T1000 (cell line): Measurements from ENCODE around the gene VTN.

Experiments used
- DNase-seq: peaks from one replicate; lab custom pipeline; 2025; ENCODE audit warnings: mixed read lengths; lab: John Stamatoyannopoulos, UW

VTN gene

GRCh38 chr17:28395968-28396367, 25.9 kb upstream of the VTN start:
- no peak for DNase-seq

DNA sequence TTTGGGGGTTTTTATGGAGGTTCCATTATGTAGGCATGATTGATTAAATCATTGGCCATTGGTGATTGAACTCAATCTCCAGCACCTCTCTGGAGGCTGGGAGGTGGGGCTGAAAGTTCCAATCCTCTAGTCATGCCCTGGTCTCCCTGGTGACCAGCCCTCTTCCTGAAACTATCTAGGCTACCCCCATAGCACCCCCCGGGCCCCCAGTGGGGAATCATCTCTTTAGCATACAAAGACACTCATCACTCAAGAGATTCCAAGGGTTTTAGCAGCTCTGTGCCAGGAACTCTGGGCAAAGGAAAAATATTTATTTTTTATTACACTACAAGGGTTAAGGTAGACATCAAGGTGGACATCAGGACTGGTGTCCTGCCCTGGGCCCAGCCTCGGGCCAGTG, 25.3 kb upstream of the VTN start:
- no peak for DNase-seq

GRCh38 chr17:28394337-28395116, 24.4 kb upstream of the VTN start:
- no peak for DNase-seq

DNA sequence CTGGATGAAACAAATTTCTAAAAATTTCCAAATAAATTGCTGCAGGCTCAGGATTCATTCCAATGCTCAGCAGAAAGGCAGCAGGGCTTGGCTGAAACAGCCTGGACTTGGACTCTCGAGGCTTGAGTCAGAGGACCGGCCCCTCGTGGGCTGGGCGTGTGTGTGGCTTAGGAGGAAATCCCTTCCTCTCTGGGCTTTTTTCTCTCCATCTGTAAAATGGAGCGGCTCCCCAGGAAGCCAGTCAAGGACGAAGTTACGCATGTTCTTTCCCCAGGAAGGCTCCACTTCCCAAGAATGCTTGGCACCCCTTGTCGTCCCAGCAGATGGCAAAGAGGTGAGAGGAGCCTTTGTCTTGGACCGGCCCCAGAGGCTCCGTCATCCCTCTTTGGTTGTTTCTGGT, 22.4 kb upstream of the VTN start:
- DNase-seq, result no peak

DNA sequence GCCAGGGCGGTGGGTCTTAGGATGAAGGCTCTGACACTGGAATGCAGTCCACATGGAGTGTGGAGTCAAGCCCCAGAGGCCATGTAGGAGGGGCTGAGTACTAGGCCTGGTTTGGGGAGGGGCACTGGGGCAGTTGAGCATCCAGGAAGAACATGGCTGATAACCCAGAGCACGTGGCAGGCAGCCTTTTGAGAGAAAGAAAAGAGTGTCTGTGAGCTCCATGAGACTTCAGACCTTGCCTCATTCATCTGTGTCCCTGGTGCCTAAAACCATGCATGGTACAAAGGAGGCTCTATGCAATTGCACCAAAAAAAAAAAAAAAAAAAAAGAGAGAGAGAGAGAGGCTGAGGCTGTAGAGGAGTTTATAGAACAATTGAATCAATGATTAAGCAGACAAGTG, 21.3 kb upstream of the VTN start:
- DNase-seq, result no peak

- no peak for DNase-seq
Measured at GRCh38 chr17:28390984-28391383, 20.9 kb upstream of the VTN start.

GRCh38 chr17:28390563-28390962, 20.5 kb upstream of the VTN start:
- no peak for DNase-seq

GRCh38 chr17:28390141-28390540, 20.0 kb upstream of the VTN start:
- DNase-seq, result no peak

- DNase-seq, result no peak
Measured at GRCh38 chr17:28388106-28388505, 18.0 kb upstream of the VTN start.

DNA sequence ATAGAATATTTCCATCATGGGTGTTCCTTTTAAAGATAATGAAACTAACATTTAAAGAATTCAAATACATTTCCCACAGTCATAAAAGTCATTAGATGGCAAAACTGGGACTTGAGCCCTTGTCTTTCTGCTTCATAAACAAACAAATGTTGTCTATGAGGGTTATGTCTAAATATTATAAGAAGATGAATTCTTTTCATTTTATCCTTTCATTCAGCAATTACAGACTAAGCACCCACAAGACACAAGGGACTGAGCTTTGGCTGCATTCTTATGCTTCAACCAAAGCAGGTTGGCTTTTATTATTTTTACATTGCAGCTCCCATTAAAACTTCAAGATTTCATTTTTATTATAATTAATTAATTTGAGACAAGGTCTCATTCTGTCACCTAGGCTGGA, 16.3 kb upstream of the VTN start:
- no peak for DNase-seq

GRCh38 chr17:28385406-28385805, 15.3 kb upstream of the VTN start:
- DNase-seq, result no peak

- DNase-seq, result no peak
Measured at GRCh38 chr17:28385037-28385400, 14.9 kb upstream of the VTN start.

DNA sequence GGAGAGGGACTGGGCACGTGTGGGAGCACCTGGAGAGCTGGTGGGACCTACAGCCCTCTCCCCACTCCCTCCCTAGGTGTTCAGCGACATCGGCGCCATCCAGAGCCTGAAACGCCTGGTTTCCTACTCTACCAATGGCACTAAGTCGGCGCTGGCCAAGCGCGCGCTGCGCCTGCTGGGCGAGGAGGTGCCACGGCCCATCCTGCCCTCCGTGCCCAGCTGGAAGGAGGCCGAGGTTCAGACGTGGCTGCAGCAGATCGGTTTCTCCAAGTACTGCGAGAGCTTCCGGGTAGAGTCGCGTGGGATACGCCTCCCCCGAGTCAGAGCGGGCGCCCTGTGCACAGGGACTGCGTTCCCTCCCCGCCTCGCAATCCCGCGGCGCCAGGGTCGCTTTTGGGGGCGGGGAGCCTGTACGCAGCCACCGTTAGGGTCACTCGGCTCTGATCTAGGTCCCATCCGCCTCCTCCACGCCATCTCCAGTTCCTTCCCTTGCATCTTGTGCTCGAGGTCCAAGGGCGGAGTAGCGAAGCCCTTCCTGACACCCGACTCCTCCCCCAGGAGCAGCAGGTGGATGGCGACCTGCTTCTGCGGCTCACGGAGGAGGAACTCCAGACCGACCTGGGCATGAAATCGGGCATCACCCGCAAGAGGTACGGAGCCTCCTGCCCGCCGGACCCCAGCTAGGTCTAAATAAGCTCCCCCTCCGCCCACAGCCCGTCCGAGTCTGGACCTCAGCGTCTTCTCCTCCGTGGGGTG, 14.4 kb upstream of the VTN start:
- no peak for DNase-seq

GRCh38 chr17:28381141-28381825, 11.2 kb upstream of the VTN start:
- DNase-seq, result no peak

- peak; percentile 73 for DNase-seq
Measured at GRCh38 chr17:28379814-28380801, 10.0 kb upstream of the VTN start.

GRCh38 chr17:28372945-28373274, 2.8 kb upstream of the VTN start:
- DNase-seq, result no peak

GRCh38 chr17:28372203-28372944, 2.3 kb upstream of the VTN start:
- peak; percentile 23 for DNase-seq

- DNase-seq, result peak; percentile 86
Measured at GRCh38 chr17:28371245-28372202, 1.4 kb upstream of the VTN start, which contains the start of gene SARM1. TSS of gene SARM1 (plus strand) at chr17:28371694. CDS start at chr17:28372033, 339 bp downstream.

GRCh38 chr17:28370744-28371103, 617 bp upstream of the VTN start:
- no peak for DNase-seq

DNA sequence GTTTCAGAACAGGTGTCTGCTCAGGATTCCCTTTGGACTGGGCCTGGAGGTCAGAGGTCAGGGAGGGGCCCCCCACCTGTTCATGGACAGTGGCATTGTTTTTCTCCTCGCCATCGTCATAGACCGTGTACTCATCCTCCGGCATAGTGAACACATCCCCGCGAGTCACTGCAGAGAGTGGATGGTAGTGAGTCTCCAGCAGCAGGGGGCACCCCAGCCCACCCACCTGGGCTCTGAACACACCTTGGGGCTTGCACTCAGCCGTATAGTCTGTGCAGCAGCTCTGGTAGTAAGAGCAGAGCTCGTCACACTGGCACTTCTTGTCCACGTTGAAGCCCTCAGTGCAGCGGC, 448 bp downstream of the VTN start:
- no peak for DNase-seq
